ENCODE data around the gene TYSND1. TPM values are rescaled to one million over a fixed set of nuclear protein-coding genes. Genes with fewer than 3 reads are reported as not detected.
"Not testable (repeated sequence)": the region's sequence is repeated elsewhere in the genome, so short reads cannot be mapped to it uniquely, and the experiment has no call there.

Gene TYSND1
- total RNA-seq, 1 experiment from 2014 or later: 13.6 TPM

- no peak for TF ChIP-seq TCF7L2 (IDR thresholded peaks at IDR 0.05; ENCODE audit: borderline replicate concordance, extremely low read depth, insufficient read depth, insufficient read length)
- no peak for TF ChIP-seq ZBTB33 (IDR thresholded peaks at IDR 0.05; ENCODE audit: extremely low read depth, insufficient replicate concordance, low read length)
- no peak for TF ChIP-seq EGR1 (IDR thresholded peaks at IDR 0.05; ENCODE audit: low read depth)
- TF ChIP-seq JUND (IDR thresholded peaks at IDR 0.05): no peak
- no peak for TF ChIP-seq RAD21 (IDR thresholded peaks at IDR 0.05; ENCODE audit: low read depth)
- no peak for TF ChIP-seq SP1 (IDR thresholded peaks at IDR 0.05; ENCODE audit: low read depth)
- TF ChIP-seq EZH2phosphoT487 (IDR thresholded peaks at IDR 0.05; ENCODE audit: borderline replicate concordance): no peak
These were observed 39.6 kb upstream of the TYSND1 start (continued) for GRCh38 chr10:70186090-70186489.

GRCh38 chr10:70183304-70183703 is 36.8 kb upstream of the TYSND1 start:
- Histone ChIP-seq H3K27me3 (ENCODE audit: insufficient read depth, low read length) (peaks cover 13% of the 10 kb centered on the region), H3K9me2 (ENCODE audit: insufficient read depth) (no peaks in the 10 kb centered on the region), H3K9me3 (ENCODE audit: control insufficient read depth in 1 of 2, insufficient read depth in 1 of 2, low read depth in 1 of 2, low read length in 2 of 2) (no peaks in the 10 kb centered on the region), H3K36me3 (ENCODE audit: control insufficient read depth in 1 of 2, insufficient read depth in 2 of 2, low read length in 2 of 2) (no peaks in the 10 kb centered on the region), H3K4me3 (replicated peaks in 1 of 2; ENCODE audit: low read depth in 1 of 2, low read length in 2 of 2) (no peak overlapping the region), H2AFZ (ENCODE audit: low read depth, low read length, poor library complexity, severe bottlenecking) (no peak overlapping the region), H3K27ac (ENCODE audit: low read depth, low read length) (no peak overlapping the region), H3K79me2 (ENCODE audit: insufficient read depth, low read length) (no peaks in the 10 kb centered on the region), H3K4me2 (ENCODE audit: low read length) (no peak overlapping the region), H3K9ac (ENCODE audit: low read length) (no peak overlapping the region), H4K20me1 (ENCODE audit: insufficient read depth) (no peaks in the 10 kb centered on the region), H3K4me1 (ENCODE audit: control insufficient read depth in 1 of 2, insufficient read depth in 2 of 2, low read length in 2 of 2) (no peaks in the 10 kb centered on the region)
- ChIA-PET RAD21 (ENCODE audit: low non-redundant PET in 1 of 2, low total read pairs in 2 of 2, uncharacterized antibody in 2 of 2, unreplicated experiment in 2 of 2) (no interaction called here), CTCF (no interaction called here), POLR2A (interaction anchor here (1.6 kb wide), 1 partner anchor 13 kb away, joined by 5 read pairs; the partner anchor contains the start of gene SAR1A)
- intact Hi-C loops (cut with micrococcal nuclease): no loop called here
- DNase-seq (ENCODE audit: low read depth, low spot score) (no peak), ATAC-seq (no peak)
- TF ChIP-seq EGR1 (IDR thresholded peaks at IDR 0.05; ENCODE audit: low read depth) (no peak), ZNF274 (IDR thresholded peaks at IDR 0.05; ENCODE audit: low read depth, low read length) (no peak), ELF1 (IDR thresholded peaks at IDR 0.05; ENCODE audit: borderline replicate concordance, low read depth) (no peak), ZBTB33 (IDR thresholded peaks at IDR 0.05; ENCODE audit: extremely low read depth, insufficient replicate concordance, low read length) (no peak)
- no TSS peak for BruUV-seq (replicated peaks)

- ATAC-seq; intact Hi-C loops (cut with micrococcal nuclease); H3K27ac ChIP-seq (ENCODE audit: low read depth, low read length); H3K9ac ChIP-seq (ENCODE audit: low read length); H3K4me3 ChIP-seq (replicated peaks in 1 of 2; ENCODE audit: low read depth in 1 of 2, low read length in 2 of 2); H3K36me3 ChIP-seq (ENCODE audit: control insufficient read depth in 1 of 2, insufficient read depth in 2 of 2, low read length in 2 of 2); H3K9me2 ChIP-seq (ENCODE audit: insufficient read depth); DNase-seq (ENCODE audit: low read depth, low spot score); RAD21 ChIA-PET (ENCODE audit: low non-redundant PET in 1 of 2, low total read pairs in 2 of 2, uncharacterized antibody in 2 of 2, unreplicated experiment in 2 of 2); H3K4me2 ChIP-seq (ENCODE audit: low read length); H3K4me1 ChIP-seq (ENCODE audit: control insufficient read depth in 1 of 2, insufficient read depth in 2 of 2, low read length in 2 of 2); H3K9me3 ChIP-seq (ENCODE audit: control insufficient read depth in 1 of 2, insufficient read depth in 1 of 2, low read depth in 1 of 2, low read length in 2 of 2); H4K20me1 ChIP-seq (ENCODE audit: insufficient read depth); CTCF ChIA-PET; BruUV-seq (replicated peaks); H3K79me2 ChIP-seq (ENCODE audit: insufficient read depth, low read length); POLR2A ChIA-PET; H2AFZ ChIP-seq (ENCODE audit: low read depth, low read length, poor library complexity, severe bottlenecking); H3K27me3 ChIP-seq (ENCODE audit: insufficient read depth, low read length): not testable (repeated sequence)
These were observed 32.7 kb upstream of the TYSND1 start for GRCh38 chr10:70179209-70179608.

Measured in HCT116 (cell line).